Right lobe of liver (tissue), 6 donors: ENCODE measurements around the gene LPCAT1. TPM values are rescaled to one million over a fixed set of nuclear protein-coding genes. Genes with fewer than 3 reads are reported as not detected.

Source experiments
- ATAC-seq, 4 donors: fragments of 200-7000 bp; cut with Tn5 transposase; one replicate each; pipeline ENCODE4 v1.9.1; 2020; ENCODE audit warnings: mild to moderate bottlenecking in 4 of 4, moderate library complexity in 4 of 4
- DNase-seq, 3 donors: peaks; one replicate each; pipeline ENCODE4 v3.0.0-alpha.2; 2020
- H3K27ac ChIP-seq, 3 donors: fragments of 200-600 bp; one replicate each; pipeline ENCODE4 v1.8.0; 2022
- H3K27me3 ChIP-seq, 2 donors: fragments of 200-600 bp; one replicate each; pipeline ENCODE4 v1.8.0; 2022
- H3K36me3 ChIP-seq, 4 donors: fragments of 200-600 bp; sonication (generic) in 1 of 4; one replicate each; pipeline versions ENCODE4 v1.5.1 to v1.8.0; 2017 to 2022; ENCODE audit warnings: control low read depth in 1 of 4
- H3K4me1 ChIP-seq, 4 donors: fragments of 200-600 bp; sonication (generic) in 1 of 4; one replicate each; pipeline versions ENCODE4 v1.5.1 to v1.8.0; 2017 to 2022; ENCODE audit warnings: control low read depth in 1 of 4
- H3K4me3 ChIP-seq, 3 donors: fragments of 200-600 bp; one replicate each; pipeline ENCODE4 v1.8.0; 2022
- H3K9me3 ChIP-seq, 4 donors: fragments of 200-600 bp; sonication (generic) in 1 of 4; one replicate each; pipeline versions ENCODE4 v1.5.1 to v1.8.0; 2017 to 2022; ENCODE audit warnings: control low read depth in 1 of 4
- POLR2A ChIP-seq: fragments of 450-650 bp; IDR thresholded peaks from one replicate; pipeline ENCODE4 v1.6.1; 2017; ENCODE audit warnings: antibody characterized with exemption, mild to moderate bottlenecking
- WGBS: methylation state at CpG from one replicate; pipeline ENCODE4 v1.1.6; 2018; ENCODE audit warnings: low coverage, low lambda C conversion rate; ENCODE audit not compliant: insufficient coverage; ENCODE audit errors: missing lambda C conversion rate; 5-methylcytosine and 5-hydroxymethylcytosine counted together
- intact Hi-C, 2 donors: fragments of 100-400 bp; cut with DNase I; formaldehyde crosslinking; loops; one replicate each; pipeline versions ENCODE4 v1.11.2 to v1.14.1; 2022
- total RNA-seq, 6 experiments: library from RNA; depleted of rRNA in 2 of 6; stranded (reverse); fragments of >200 nt in 2 of 6; fragmentation: NEBNext Ultra II Directional in 3 of 6; extraction: Animal tissue kit (Norgen Biotek cat#: 25700) in 3 of 6; gene quantifications; one replicate each; pipeline versions ENCODE4 v1.1.0 to v1.2.4, GENCODE V29; 2016 to 2023
- TF ChIP-seq, protein P1 (sequence below), 4 donors: fragments of 200-600 bp in 3 of 4; fragments of 450-650 bp in 1 of 4; IDR thresholded peaks; one replicate each; pipeline versions ENCODE4 v1.5.1 to v1.8.0; 2016 to 2022; ENCODE audit warnings: antibody characterized with exemption in 4 of 4, mild to moderate bottlenecking in 2 of 4
- donor health status: DM: no; HTN: yes; CAD: no.
- donor health status: DM: no; HTN: no; CAD: no.
- donor health status: DM: no; HTN: no; CAD: no.
- donor health status: DM: no; HTN: yes; CAD: no.
- donor health status: DM: no; HTN: yes; CAD: no.

The LPCAT1 gene
- total RNA-seq, 6 experiments from 2014 or later: 6.9 to 38.6 (median 13.1) TPM

DNA sequence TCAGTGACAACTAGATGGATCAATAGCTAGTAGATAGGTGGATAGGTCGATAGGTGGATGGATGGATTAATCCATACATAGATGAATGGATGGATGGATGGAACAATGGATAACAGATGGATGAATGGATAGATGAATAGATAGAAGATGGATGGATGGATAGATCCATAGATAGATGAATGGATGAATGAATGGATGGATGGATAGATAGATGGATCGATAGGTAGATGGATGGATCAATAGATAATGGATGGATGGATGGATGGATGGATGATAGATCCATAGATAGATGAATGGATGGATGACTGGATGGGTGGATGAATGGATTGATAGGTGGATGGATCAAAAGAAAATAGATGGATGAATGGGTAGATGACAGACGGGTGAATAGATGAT, 83.7 kb downstream of the LPCAT1 start:
- no peaks in the 10 kb centered on the region for H3K36me3 ChIP-seq
- H3K27ac ChIP-seq: no peak overlapping the region
- WGBS: 69% methylated on average over 3 of the region's 3 CpGs
- H3K4me3 ChIP-seq: no peak overlapping the region
- ATAC-seq (no peak), DNase-seq (no peak)
- peaks cover 8 to 16% of the 10 kb centered on the region in 2 donors for H3K27me3 ChIP-seq
- H3K9me3 ChIP-seq: no peaks in the 10 kb centered on the region
- intact Hi-C loops: no loop called here
- TF ChIP-seq POLR2A: no peak
- TF ChIP-seq, protein P1, sequence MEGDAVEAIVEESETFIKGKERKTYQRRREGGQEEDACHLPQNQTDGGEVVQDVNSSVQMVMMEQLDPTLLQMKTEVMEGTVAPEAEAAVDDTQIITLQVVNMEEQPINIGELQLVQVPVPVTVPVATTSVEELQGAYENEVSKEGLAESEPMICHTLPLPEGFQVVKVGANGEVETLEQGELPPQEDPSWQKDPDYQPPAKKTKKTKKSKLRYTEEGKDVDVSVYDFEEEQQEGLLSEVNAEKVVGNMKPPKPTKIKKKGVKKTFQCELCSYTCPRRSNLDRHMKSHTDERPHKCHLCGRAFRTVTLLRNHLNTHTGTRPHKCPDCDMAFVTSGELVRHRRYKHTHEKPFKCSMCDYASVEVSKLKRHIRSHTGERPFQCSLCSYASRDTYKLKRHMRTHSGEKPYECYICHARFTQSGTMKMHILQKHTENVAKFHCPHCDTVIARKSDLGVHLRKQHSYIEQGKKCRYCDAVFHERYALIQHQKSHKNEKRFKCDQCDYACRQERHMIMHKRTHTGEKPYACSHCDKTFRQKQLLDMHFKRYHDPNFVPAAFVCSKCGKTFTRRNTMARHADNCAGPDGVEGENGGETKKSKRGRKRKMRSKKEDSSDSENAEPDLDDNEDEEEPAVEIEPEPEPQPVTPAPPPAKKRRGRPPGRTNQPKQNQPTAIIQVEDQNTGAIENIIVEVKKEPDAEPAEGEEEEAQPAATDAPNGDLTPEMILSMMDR (IDR thresholded peaks at IDR 0.05): no peak
- peaks cover 0 to 6% (median 0%) of the 10 kb centered on the region in 4 donors for H3K4me1 ChIP-seq

DNA sequence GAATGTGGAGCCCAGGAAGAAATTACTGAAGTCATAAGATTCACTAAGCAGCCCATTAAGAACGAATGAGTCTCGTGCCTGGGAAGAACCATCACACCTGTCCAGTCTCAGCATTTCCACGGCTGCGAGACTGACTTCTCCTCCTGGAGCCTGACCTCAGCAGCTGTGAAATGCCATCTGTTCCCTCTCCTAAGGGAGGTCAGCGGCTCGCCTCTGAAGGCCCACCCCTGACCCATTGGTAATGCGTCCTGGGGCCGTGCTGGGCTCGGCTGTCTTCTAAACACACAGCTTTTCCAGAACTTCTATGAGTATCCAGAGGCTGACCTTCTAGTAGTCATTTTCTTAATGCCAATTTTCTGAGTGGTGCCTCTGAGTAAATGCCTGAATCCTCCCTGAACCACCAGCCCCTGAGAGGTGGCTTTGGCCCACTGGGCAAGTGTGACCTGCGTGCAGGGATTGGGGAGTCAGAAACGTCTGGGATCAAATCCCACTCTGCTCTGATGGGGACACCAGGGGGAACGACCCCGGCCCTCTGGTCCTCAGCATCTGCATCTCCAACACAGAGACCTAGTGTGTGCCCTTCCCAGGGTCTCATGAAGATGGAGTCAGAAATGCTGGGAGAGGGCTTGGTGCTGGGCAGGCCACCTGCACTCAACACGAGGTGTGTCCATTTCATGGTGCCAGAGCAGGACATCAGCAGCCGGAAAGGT, 84.2 kb downstream of the LPCAT1 start:
- no peak for TF ChIP-seq POLR2A
- TF ChIP-seq, protein P1 (IDR thresholded peaks at IDR 0.05): no peak
- no peak overlapping the region for H3K4me3 ChIP-seq
- intact Hi-C loops: no loop called here
- WGBS: 57% methylated on average over 6 of the region's 15 CpGs
- no peaks in the 10 kb centered on the region for H3K36me3 ChIP-seq
- H3K4me1 ChIP-seq: peaks cover 0 to under 1% (median 0%) of the 10 kb centered on the region in 4 donors
- H3K27ac ChIP-seq: no peak overlapping the region
- DNase-seq (peak in 1 of 3 donors; percentile 26), ATAC-seq (no peak)
- H3K9me3 ChIP-seq: no peaks in the 10 kb centered on the region
- H3K27me3 ChIP-seq: peaks cover 3 to 10% of the 10 kb centered on the region in 2 donors

DNA sequence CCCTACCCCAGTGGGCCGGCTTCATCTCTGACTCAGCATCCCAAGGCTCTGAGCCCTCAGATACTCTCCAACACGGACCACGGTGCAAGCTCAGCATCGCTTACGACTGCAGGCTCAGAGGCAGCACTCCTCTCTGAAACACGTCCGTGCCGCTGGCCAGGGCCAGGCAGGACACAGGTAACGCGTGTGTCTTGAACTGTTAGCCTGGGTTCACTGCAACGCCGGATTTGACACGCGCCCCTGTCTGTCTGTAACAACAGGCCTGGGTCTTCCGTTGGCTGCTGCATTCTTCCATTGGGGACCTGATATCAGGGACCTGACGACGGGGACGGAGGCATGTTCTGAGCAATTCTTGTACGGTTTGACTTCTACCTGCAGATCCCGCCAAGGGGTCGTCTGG, 84.9 kb downstream of the LPCAT1 start:
- H3K27ac ChIP-seq: no peak overlapping the region
- no peaks in the 10 kb centered on the region for H3K4me1 ChIP-seq
- TF ChIP-seq POLR2A: no peak
- TF ChIP-seq, protein P1 (IDR thresholded peaks at IDR 0.05): no peak
- WGBS: 92% methylated on average over 5 of the region's 21 CpGs
- no peak overlapping the region for H3K4me3 ChIP-seq
- peaks cover 0 to 10% of the 10 kb centered on the region in 2 donors for H3K27me3 ChIP-seq
- ATAC-seq (no peak), DNase-seq (peak in 1 of 3 donors; percentile 31)
- no peaks in the 10 kb centered on the region for H3K36me3 ChIP-seq
- intact Hi-C loops: no loop called here
- no peaks in the 10 kb centered on the region for H3K9me3 ChIP-seq

DNA sequence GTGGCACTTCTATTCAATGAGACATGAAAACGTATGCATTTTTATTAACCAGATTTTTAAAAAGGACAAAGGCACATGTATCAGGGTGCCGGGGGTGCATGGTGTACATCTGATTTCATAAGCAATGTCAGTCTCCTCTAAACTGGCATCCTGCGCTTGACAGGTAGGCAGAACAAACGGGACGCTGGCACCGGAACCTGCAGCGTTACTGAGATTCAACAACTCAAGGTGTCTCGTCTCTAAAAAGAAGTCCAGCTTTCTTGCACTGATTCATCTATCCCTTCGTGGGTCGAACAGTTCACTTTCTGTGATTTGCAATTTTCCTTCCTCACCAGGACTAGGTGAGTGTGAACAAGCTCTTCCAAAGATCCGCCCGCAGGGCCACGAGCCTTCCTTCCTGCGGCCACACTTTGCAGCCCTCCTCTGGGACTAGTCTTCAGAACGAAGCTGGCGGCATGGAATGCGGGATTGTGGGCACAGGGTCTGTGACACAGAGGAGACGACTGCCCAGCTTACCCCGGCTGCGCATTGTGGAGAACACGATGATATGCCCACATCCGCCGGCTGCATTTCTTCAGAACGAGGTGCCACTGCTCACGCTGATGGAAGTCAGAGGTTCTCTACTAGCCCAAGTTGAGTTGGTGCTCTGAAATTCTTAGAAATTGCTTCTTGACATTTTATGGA, 85.7 kb downstream of the LPCAT1 start:
- 76% methylated on average over 17 of the region's 25 CpGs for WGBS
- H3K36me3 ChIP-seq: no peaks in the 10 kb centered on the region
- H3K27me3 ChIP-seq: peaks cover 0 to 3% of the 10 kb centered on the region in 2 donors
- intact Hi-C loops: no loop called here
- H3K27ac ChIP-seq: no peak overlapping the region
- DNase-seq: peak in 1 of 3 donors; percentile 35
- H3K4me3 ChIP-seq: no peak overlapping the region
- ATAC-seq: no peak
- TF ChIP-seq POLR2A: no peak
- TF ChIP-seq, protein P1 (IDR thresholded peaks at IDR 0.05): no peak
- no peaks in the 10 kb centered on the region for H3K9me3 ChIP-seq
- no peaks in the 10 kb centered on the region for H3K4me1 ChIP-seq
